Measurements from ENCODE around the gene VRK3. TPM values are rescaled to one million over a fixed set of nuclear protein-coding genes. Genes with fewer than 3 reads are reported as not detected.

Gene VRK3
- total RNA-seq, 2 donors from 2014 or later: 43.5 to 48.9 TPM

- TF ChIP-seq CTCF (conservative IDR thresholded peaks at IDR 0.05): no peak
- H3K9ac ChIP-seq (ENCODE audit: extremely low read depth, low read length, poor library complexity, severe bottlenecking): no peak overlapping the region
- Mint-ChIP-seq H3K9me3 (no peaks in the 10 kb centered on the region), H3K27ac (no peak overlapping the region), H3K4me1 (no peaks in the 10 kb centered on the region), H3K27me3 (ENCODE audit: insufficient read depth) (no peaks in the 10 kb centered on the region), H3K36me3 (ENCODE audit: low read depth) (peaks cover 49% of the 10 kb centered on the region), H3K4me3 (no peak overlapping the region)
- H3K36me3 ChIP-seq (ENCODE audit: control insufficient read depth, insufficient read depth, low read length): peaks cover 33% of the 10 kb centered on the region
- no peaks in the 10 kb centered on the region for H3K27me3 ChIP-seq (ENCODE audit: control insufficient read depth, insufficient read depth, low read length, poor library complexity, severe bottlenecking)
- H3K27ac ChIP-seq (ENCODE audit: low read depth, low read length): no peak overlapping the region
- no peak overlapping the region for H3K4me3 ChIP-seq (ENCODE audit: low read length)
- H3K9me3 ChIP-seq (ENCODE audit: control insufficient read depth, low read length): no peaks in the 10 kb centered on the region
- WGBS, 2 experiments (ENCODE audit: insufficient coverage in 1 of 2, insufficient read length in 1 of 2): 96 to 100% methylated on average over 2 to 10 of the region's 10 CpGs
- DNase-seq: no peak
- H3K4me1 ChIP-seq (ENCODE audit: control insufficient read depth, insufficient read depth, low read length): no peaks in the 10 kb centered on the region
Measured at GRCh38 chr19:50007170-50007569, 18.0 kb downstream of the VRK3 start.

- Mint-ChIP-seq H3K9me3 (no peaks in the 10 kb centered on the region), H3K4me3 (no peak overlapping the region)
Measured at GRCh38 chr19:50005428-50005827, 19.7 kb downstream of the VRK3 start.

DNA sequence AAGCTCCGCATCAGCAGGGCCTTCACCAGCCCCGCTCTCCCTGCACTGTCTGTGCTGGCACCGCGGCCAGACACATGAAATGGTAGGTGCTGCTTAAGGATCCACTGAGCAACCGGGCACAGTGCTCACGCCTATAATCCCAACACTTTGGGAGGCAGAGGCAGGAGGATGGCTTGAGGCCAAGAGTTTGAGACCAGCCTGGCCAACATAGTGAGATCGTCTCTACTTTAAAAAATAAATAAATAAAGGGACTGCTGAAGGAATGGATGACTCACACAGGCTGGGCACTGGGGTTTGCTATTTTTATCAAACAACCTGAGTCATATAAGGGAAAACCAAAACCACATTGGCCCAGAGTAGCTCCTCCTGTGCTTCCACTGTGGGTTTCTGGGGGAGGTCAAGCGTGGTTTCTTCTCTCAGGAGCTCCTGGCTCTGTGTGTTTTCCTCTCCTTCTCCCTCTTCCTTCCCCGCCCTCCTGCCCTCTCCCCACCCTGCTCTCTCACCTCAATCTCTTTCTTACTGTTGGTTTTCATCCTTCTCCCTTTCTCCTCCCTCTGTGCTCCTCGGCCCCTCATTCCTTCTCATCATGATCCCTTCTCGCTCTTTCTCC, 21.3 kb downstream of the VRK3 start:
- Histone ChIP-seq H3K4me1 (ENCODE audit: control insufficient read depth, insufficient read depth, low read length) (no peaks in the 10 kb centered on the region), H3K9ac (ENCODE audit: extremely low read depth, low read length, poor library complexity, severe bottlenecking) (no peak overlapping the region), H3K27ac (ENCODE audit: low read depth, low read length) (no peak overlapping the region), H3K27me3 (ENCODE audit: control insufficient read depth, insufficient read depth, low read length, poor library complexity, severe bottlenecking) (no peaks in the 10 kb centered on the region), H3K36me3 (ENCODE audit: control insufficient read depth, insufficient read depth, low read length) (peaks cover 43% of the 10 kb centered on the region), H3K9me3 (ENCODE audit: control insufficient read depth, low read length) (no peaks in the 10 kb centered on the region), H3K4me3 (ENCODE audit: low read length) (no peak overlapping the region)
- Mint-ChIP-seq H3K27ac (no peak overlapping the region), H3K9me3 (no peaks in the 10 kb centered on the region), H3K36me3 (ENCODE audit: low read depth) (peaks cover 58% of the 10 kb centered on the region), H3K4me1 (no peaks in the 10 kb centered on the region), H3K4me3 (no peak overlapping the region), H3K27me3 (ENCODE audit: insufficient read depth) (no peaks in the 10 kb centered on the region)
- no peak for TF ChIP-seq CTCF (conservative IDR thresholded peaks at IDR 0.05)
- WGBS, 2 experiments (ENCODE audit: insufficient coverage in 1 of 2, insufficient read length in 1 of 2): 87 to 91% methylated on average over 6 to 11 of the region's 11 CpGs
- DNase-seq: no peak

More at GRCh38 chr19:50005428-50005827, 19.7 kb downstream of the VRK3 start:
- Mint-ChIP-seq H3K27me3 (ENCODE audit: insufficient read depth) (no peaks in the 10 kb centered on the region), H3K27ac (no peak overlapping the region), H3K36me3 (ENCODE audit: low read depth) (peaks cover 52% of the 10 kb centered on the region), H3K4me1 (no peaks in the 10 kb centered on the region)
- H3K27ac ChIP-seq (ENCODE audit: low read depth, low read length): no peak overlapping the region
- peaks cover 40% of the 10 kb centered on the region for H3K36me3 ChIP-seq (ENCODE audit: control insufficient read depth, insufficient read depth, low read length)
- 95 to 96% methylated on average over 11 to 12 of the region's 12 CpGs for WGBS, 2 experiments (ENCODE audit: insufficient coverage in 1 of 2, insufficient read length in 1 of 2)
- no peaks in the 10 kb centered on the region for H3K4me1 ChIP-seq (ENCODE audit: control insufficient read depth, insufficient read depth, low read length)
- H3K4me3 ChIP-seq (ENCODE audit: low read length): no peak overlapping the region
- H3K9ac ChIP-seq (ENCODE audit: extremely low read depth, low read length, poor library complexity, severe bottlenecking): no peak overlapping the region
- DNase-seq: no peak
- H3K27me3 ChIP-seq (ENCODE audit: control insufficient read depth, insufficient read depth, low read length, poor library complexity, severe bottlenecking): no peaks in the 10 kb centered on the region
- no peak for TF ChIP-seq CTCF (conservative IDR thresholded peaks at IDR 0.05)
- no peaks in the 10 kb centered on the region for H3K9me3 ChIP-seq (ENCODE audit: control insufficient read depth, low read length)
